ENCODE measurements around the gene TIMM9. TPM values are rescaled to one million over a fixed set of nuclear protein-coding genes. Genes with fewer than 3 reads are reported as not detected.
"Not testable (repeated sequence)": the region's sequence is repeated elsewhere in the genome, so short reads cannot be mapped to it uniquely, and the experiment has no call there.

TIMM9 gene
- polyA plus RNA-seq, 6 donors from 2014 or later = 48.7 to 91.0 (median 71.0) TPM

DNA sequence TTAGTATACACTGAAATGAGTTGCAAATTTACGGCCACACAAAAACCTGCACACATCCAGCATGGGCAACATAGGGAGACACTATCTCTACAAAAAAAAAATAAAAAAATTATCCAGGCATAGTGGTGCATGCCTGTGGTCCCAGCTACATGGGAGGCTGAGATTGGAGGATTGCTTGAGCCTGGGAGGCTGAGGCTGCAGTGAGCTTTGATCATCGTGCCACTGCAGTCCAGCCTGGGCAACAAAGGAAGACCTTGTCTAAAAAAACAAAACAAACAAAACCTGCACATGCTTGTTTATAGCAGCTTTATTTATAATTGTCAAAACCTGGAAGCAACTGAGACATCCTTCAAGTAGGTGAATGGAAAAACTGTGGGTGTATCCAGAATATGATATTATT lies 36.5 kb downstream of the TIMM9 start:
- no peak for ATAC-seq (ENCODE audit: low read depth in 2 of 2)
- H3K27ac Mint-ChIP-seq = no peak overlapping the region
- no peak overlapping the region for H3K4me3 Mint-ChIP-seq
- no peaks in the 10 kb centered on the region for H3K27me3 Mint-ChIP-seq
- peaks cover 0 to 3% (median 0%) of the 10 kb centered on the region in 3 donors for H3K4me1 Mint-ChIP-seq
- H3K9me3 Mint-ChIP-seq = no peaks in the 10 kb centered on the region
- no peaks in the 10 kb centered on the region for H3K36me3 Mint-ChIP-seq
- DNase-seq = no peak

GRCh38 chr14:58376791-58377190 lies 50.5 kb downstream of the TIMM9 start:
- ATAC-seq (ENCODE audit: low read depth in 2 of 2) (no peak), DNase-seq (no peak)
- H3K27ac Mint-ChIP-seq = no peak overlapping the region
- no peaks in the 10 kb centered on the region for H3K9me3 Mint-ChIP-seq
- peaks cover 2 to 13% (median 7%) of the 10 kb centered on the region in 3 donors for H3K4me1 Mint-ChIP-seq
- no peaks in the 10 kb centered on the region for H3K27me3 Mint-ChIP-seq
- H3K36me3 Mint-ChIP-seq = peaks cover 14 to 22% of the 10 kb centered on the region in 2 donors
- no peak overlapping the region for H3K4me3 Mint-ChIP-seq

DNA sequence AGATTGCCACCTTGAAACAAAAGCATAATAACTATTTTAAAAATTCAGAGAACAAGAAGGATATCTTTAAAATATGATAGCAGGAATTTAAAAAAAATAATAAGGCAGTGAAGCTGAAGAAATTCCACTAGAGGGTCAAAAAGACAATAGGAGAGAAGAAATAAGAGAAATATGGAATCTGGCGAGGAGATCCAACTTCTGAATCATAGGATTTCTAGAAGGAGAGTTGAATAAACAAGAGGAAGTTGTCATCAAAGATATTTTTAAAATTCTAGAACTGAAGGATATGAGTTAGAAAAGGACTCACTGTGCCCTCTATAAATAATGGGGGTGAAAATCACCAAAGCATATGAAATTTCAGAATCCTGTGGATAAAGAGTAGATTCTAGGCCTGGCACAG lies 58.4 kb downstream of the TIMM9 start:
- no peak overlapping the region for H3K4me3 Mint-ChIP-seq
- peaks cover 32 to 51% of the 10 kb centered on the region in 2 donors for H3K36me3 Mint-ChIP-seq
- ATAC-seq (ENCODE audit: low read depth in 2 of 2) = no peak
- DNase-seq = no peak
- no peaks in the 10 kb centered on the region for H3K27me3 Mint-ChIP-seq
- H3K4me1 Mint-ChIP-seq = peaks cover 0 to 13% (median 0%) of the 10 kb centered on the region in 3 donors
- H3K9me3 Mint-ChIP-seq = no peaks in the 10 kb centered on the region
- peak overlapping the region in 1 of 6 donors; percentile 26 for H3K27ac Mint-ChIP-seq

GRCh38 chr14:58367296-58367695 lies 60.0 kb downstream of the TIMM9 start:
- peak overlapping the region in 3 of 6 donors; percentile 16 to 92 (median 39) for H3K27ac Mint-ChIP-seq
- H3K4me1 Mint-ChIP-seq = peaks cover 0 to 13% (median 0%) of the 10 kb centered on the region in 3 donors
- H3K4me3 Mint-ChIP-seq = no peak overlapping the region
- no peak for ATAC-seq (ENCODE audit: low read depth in 2 of 2)
- no peaks in the 10 kb centered on the region for H3K9me3 Mint-ChIP-seq
- peaks cover 32 to 51% of the 10 kb centered on the region in 2 donors for H3K36me3 Mint-ChIP-seq
- no peak for DNase-seq
- H3K27me3 Mint-ChIP-seq = no peaks in the 10 kb centered on the region

DNA sequence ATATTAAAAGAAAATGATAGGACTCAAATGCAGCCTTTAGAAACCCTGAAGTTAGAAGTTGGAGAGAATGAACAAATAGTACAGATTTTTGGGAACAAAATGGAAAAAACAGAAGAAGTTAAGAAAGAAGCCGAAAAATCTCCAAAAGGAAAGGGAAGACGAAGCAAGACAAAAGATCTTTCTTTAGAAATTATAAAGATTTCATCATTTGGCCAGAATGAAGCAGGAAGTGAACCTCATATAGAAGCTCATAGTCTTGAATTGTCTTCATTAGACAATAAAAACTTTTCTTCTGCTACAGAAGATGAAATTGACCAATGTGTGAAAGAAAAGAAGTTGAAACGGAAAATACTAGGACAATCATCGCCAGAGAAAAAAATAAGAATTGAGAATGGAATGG lies 63.0 kb downstream of the TIMM9 start:
- H3K36me3 Mint-ChIP-seq = peaks cover 33 to 48% of the 10 kb centered on the region in 2 donors
- H3K27ac Mint-ChIP-seq = peak overlapping the region in 2 of 6 donors; percentile 11 to 23
- no peak for DNase-seq
- ATAC-seq (ENCODE audit: low read depth in 2 of 2) = no peak
- H3K27me3 Mint-ChIP-seq = no peaks in the 10 kb centered on the region
- no peak overlapping the region for H3K4me3 Mint-ChIP-seq
- H3K4me1 Mint-ChIP-seq = peaks cover 0 to 13% (median 0%) of the 10 kb centered on the region in 3 donors
- no peaks in the 10 kb centered on the region for H3K9me3 Mint-ChIP-seq

DNA sequence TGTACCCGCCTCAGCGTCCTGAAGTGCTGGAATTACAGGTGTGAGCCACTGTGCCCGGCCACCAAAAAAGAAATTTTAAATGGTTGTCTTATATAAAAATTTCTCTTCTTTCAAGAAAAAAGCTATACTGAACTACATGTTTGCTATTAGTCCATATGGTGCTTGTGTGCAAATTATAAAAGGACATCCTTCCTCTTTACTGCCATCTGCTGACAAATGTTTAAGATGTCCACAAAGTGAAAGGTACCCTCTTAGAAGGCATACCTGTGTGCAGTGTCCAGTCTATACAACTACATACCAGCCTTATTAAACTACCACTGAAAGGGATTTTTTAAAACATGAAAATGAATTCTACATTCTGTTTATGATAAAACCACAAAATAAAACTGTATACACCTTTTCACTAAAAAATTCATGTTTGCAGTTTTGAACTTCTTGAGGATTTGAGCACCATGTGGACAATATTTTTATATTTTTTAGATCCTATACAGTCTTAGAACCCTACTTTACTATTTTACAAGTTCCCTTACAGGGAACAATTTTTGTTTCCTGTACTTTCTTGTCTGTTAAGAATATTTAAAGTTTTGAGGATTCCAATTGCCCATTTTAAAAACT lies 64.4 kb downstream of the TIMM9 start:
- Mint-ChIP-seq H3K27me3 (no peaks in the 10 kb centered on the region), H3K4me3 (no peak overlapping the region), H3K36me3 (peaks cover 26 to 39% of the 10 kb centered on the region in 2 donors), H3K4me1 (peaks cover 0 to 9% (median 0%) of the 10 kb centered on the region in 3 donors), H3K27ac (peak overlapping the region in 1 of 6 donors; percentile 38), H3K9me3 (no peaks in the 10 kb centered on the region)
- no peak for DNase-seq
- ATAC-seq (ENCODE audit: low read depth in 2 of 2) = peak; percentile 34 to 54

DNA sequence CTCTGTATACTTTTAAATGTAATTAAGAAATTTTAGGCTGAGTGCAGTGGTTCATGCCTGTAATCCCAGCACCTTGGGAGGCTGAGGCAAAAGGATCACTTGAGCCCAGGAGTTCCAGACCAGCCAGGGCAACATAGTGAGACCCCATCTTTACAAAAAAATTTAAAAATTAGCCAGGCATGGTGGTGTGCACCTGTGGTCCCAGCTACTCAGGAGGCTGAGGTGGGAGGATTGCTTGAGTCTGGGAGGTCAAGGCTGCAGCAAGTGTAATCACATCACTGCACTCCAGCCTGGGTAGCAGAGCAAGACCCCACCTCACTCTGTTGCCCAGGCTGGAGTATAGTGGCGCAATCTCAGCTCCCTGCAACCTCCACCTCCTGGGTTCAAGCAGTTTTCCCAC lies 65.1 kb downstream of the TIMM9 start:
- Mint-ChIP-seq H3K27ac (peak overlapping the region in 1 of 6 donors; percentile 66), H3K36me3 (peaks cover 23 to 35% of the 10 kb centered on the region in 2 donors)
- not testable (repeated sequence) for H3K27me3 Mint-ChIP-seq; H3K9me3 Mint-ChIP-seq; H3K4me1 Mint-ChIP-seq; DNase-seq; H3K4me3 Mint-ChIP-seq; ATAC-seq (ENCODE audit: low read depth in 2 of 2)

Other genes with a start within 250 kb of the TIMM9 start
- gene ACTR10, start 227.4 kb downstream of the TIMM9 start, polyA plus RNA-seq (ENCODE audit: low read depth in 6 of 6) = 100 to 1,000 TPM in 1 of 6 donors, 10 to 100 TPM in 5; 66.2 to 117 (median 76.6) TPM
- 100 to 1,000 TPM; 134 to 182 (median 141) TPM for gene PSMA3, start 182.7 kb downstream of the TIMM9 start, polyA plus RNA-seq (ENCODE audit: low read depth in 6 of 6)
- gene ARID4A, start 129.0 kb downstream of the TIMM9 start, polyA plus RNA-seq (ENCODE audit: low read depth in 6 of 6) = 10 to 100 TPM; 24.1 to 52.4 (median 32.9) TPM
- gene TOMM20L, start 31.6 kb downstream of the TIMM9 start, polyA plus RNA-seq (ENCODE audit: low read depth in 6 of 6) = not detected
- gene KIAA0586, start 188 bp upstream of the TIMM9 start, polyA plus RNA-seq (ENCODE audit: low read depth in 6 of 6) = 10 to 100 TPM in 5 of 6 donors, 1 to 10 TPM in 1; 8.3 to 26.1 (median 21.3) TPM
- gene DACT1, start 210.4 kb upstream of the TIMM9 start, polyA plus RNA-seq (ENCODE audit: low read depth in 6 of 6) = 1 to 10 TPM in 5 of 6 donors, under 1 TPM in 1; 0.24 to 4.5 (median 2.8) TPM